GM18951 (cell line): ENCODE results near the gene ARID3A.
"Not testable (repeated sequence)": the region's sequence is repeated elsewhere in the genome, so short reads cannot be mapped to it uniquely, and the experiment has no call there.

Source experiments
- POLR2A ChIP-seq: IDR thresholded peaks from 4 replicates; pipeline ENCODE4 v1.6.1; 2011; ENCODE audit warnings: mild to moderate bottlenecking; ENCODE audit not compliant: insufficient read length, insufficient read depth; ENCODE audit errors: extremely low read depth
- in situ Hi-C: fragments of 300-500 bp; cut with MboI; formaldehyde crosslinking; loops from one replicate; pipeline ENCODE4 v1.12.0; 2022; ENCODE audit warnings: low sequenced_read_pairs, mixed read lengths, inconsistent platforms; ENCODE audit not compliant: unreplicated experiment

The ARID3A gene, protein sequence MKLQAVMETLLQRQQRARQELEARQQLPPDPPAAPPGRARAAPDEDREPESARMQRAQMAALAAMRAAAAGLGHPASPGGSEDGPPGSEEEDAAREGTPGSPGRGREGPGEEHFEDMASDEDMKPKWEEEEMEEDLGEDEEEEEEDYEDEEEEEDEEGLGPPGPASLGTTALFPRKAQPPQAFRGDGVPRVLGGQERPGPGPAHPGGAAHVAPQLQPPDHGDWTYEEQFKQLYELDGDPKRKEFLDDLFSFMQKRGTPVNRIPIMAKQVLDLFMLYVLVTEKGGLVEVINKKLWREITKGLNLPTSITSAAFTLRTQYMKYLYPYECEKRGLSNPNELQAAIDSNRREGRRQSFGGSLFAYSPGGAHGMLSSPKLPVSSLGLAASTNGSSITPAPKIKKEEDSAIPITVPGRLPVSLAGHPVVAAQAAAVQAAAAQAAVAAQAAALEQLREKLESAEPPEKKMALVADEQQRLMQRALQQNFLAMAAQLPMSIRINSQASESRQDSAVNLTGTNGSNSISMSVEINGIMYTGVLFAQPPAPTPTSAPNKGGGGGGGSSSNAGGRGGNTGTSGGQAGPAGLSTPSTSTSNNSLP

DNA sequence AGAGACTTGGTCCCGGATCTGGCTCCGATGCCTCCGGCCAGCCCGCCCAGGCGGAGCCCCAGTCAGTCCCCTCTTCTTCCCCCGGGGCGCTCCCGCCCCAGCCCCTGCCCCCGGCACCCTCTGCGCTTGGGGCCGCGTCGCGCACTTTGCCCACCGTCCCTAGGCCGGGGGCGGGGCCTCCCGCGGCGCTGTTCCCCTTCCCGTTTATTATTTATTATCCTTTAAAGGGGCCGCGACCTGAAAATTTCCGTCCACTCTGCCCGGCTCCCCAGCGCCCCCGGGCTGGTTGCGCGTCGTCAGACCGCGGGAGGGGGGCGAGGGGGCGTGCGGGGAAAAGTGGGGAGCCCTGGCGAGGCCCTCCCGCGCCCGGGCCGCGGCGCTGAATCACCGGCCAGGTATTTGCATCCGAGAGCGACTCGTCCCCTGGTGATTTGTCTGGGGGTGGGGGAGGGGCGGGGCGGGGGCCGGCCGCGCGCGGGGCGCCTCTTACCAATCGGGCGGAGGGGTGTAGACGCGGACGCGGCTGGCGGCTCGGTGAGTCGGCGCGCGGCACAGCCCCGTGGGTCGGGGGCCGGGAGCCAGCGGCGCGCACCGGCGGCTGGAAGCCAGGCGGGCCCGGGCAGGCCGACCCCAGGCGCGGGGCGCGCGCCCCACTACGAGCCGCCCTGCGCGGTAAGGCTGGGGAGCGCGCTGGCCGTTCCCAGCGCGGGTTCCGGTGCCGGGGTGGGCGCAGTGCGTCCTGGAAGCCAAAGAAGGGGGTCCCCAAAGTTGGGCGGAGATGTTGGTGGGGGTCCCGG is at the start of gene ARID3A:
Gene ARID3A, plus strand, starts transcription at position 510 of the 797 bp plus-strand sequence. CDS start 3,494 bp downstream, outside the sequence.
- in situ Hi-C loops = loop anchor here (10.0 kb wide), 1 partner anchor 161 kb away; no protein-coding TSS in a partner anchor
- TF ChIP-seq POLR2A = peak; percentile 62

GRCh38 chr19:876089-876488 is 49.7 kb upstream of the ARID3A start:
- in situ Hi-C loops = no loop called here
- TF ChIP-seq POLR2A = no peak

GRCh38 chr19:876780-877314 is 49.0 kb upstream of the ARID3A start:
- TF ChIP-seq POLR2A = no peak
- in situ Hi-C loops = no loop called here

DNA sequence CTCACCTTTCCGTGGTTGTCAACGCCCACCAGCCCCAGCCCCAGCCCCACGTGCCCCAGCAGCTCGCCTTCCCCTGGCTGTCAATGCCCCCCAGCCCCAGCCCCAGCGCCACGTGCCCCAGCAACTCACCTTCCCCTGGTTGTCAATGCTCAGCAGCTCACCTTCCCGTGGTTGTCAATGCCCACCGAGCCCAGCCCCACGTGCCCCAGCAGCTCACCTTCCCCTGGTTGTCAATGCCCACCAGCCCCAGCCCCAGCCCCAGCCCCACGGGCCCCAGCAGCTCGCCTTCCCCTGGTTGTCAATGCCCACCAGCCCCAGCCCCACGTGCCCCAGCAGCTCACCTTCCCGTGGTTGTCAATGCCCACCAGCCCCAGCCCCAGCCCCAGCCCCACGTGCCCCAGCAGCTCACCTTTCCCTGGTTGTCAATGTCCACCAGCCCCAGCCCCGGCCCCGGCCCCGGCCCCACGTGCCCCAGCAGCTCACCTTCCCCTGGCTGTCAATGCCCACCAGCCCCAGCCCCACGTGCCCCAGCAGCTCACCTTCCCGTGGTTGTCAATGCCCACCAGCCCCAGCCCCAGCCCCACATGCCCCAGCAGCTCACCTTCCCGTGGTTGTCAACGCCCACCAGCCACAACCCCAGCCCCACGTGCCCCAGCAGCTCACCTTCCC is 47.7 kb upstream of the ARID3A start:
- in situ Hi-C loops = not testable (repeated sequence)

- in situ Hi-C loops = not testable (repeated sequence)
These were observed 46.9 kb upstream of the ARID3A start for GRCh38 chr19:878751-879561.

DNA sequence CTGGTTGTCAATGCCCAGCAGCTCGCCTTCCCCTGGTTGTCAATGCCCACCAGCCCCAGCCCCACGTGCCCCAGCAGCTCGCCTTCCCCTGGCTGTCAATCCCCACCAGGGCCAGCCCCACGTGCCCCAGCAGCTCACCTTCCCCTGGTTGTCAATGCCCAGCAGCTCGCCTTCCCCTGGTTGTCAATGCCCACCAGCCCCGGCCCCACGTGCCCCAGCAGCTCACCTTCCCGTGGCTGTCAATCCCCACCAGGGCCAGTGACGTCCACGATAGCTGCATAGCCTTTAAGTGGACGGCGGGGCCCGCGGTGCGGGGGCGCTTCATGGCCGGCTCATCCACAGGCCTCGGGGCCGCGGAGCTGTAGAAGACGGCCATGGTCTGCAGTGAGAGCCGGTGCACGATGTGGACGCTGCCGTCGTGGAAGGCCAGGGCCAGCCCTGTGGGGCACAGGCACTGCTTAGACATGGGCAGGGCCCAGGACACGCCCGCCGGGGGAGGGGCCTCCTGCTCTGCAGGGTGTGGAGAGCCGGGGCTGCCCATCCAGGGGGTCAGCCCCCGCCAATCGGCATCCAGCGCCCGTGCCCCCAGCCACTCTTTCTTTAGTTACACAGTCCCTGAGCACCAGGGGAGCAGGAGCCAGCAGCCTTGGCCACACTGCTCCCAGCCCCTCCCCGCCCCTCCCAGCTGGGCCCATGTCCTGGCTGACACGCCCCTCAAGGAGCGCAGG is 46.0 kb upstream of the ARID3A start:
- in situ Hi-C loops = no loop called here
- TF ChIP-seq POLR2A = no peak

- in situ Hi-C loops = no loop called here
- no peak for TF ChIP-seq POLR2A
These were observed 44.3 kb upstream of the ARID3A start for GRCh38 chr19:881385-882071.

GRCh38 chr19:882871-883497 is 42.9 kb upstream of the ARID3A start:
- in situ Hi-C loops = no loop called here
- no peak for TF ChIP-seq POLR2A

DNA sequence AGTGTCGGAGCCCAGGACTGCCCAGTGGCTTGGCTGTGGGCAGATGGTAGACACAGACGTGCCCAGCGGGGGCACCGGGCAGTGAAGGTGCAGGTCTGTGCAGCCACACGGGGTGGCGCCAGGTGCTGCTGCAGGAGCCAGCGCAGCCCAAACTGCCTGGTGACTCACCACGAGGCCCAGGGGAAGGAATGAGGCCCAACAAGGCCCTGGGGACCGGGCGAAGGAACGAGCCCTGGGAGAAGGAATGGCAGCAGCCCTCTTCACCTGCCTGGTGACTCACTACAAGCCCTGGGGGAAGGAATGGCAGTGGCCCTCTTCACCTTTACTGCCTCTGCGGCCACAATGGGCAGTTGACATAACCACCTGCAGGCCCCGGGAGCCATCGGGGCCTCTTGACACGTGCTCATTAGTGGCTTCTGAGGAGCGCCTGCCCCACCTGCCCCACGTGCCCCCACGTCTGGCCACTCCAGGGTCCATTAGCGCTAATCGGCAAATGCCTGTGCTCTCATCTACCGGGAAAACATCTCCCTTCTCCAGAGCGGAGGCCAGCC is 42.1 kb upstream of the ARID3A start:
- no peak for TF ChIP-seq POLR2A
- in situ Hi-C loops = no loop called here

DNA sequence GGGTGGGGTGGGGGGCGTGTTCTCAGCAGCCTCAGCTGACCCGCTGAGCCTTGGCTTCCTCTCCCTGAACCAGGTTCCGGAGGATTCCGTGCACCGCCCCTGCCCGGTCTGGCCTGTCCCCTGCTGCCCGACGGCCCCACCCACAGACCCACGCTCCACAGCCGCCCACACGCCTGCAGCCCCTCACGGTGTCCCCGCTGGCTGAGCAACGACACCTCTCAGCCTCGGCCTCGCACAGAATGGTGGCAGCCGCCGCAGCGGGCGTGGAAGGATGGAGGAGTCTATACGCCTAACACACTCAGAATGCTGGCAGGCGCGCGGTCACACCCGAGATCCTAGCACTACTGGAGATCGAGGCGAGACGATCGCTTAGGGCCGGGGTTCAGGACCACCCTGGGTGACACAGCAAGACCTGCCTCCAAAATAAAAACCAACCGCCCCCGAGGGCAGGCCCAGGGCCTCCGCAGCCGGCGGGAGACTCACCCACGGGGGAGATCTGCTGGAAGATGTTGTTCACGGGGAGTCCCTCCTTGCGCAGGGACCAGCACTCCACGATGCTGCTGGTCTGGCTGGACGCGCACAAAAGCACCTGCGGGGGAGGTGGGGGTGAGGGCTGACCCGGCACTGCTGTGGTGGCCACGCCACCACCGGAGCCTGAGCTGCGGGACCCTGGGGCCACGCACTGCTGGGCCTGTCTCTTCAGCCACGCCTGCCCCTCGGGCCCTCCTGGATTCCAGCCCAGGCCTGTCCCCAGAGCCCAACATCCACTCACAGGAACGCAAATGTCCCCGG is 41.2 kb upstream of the ARID3A start:
- no peak for TF ChIP-seq POLR2A
- in situ Hi-C loops = no loop called here
